Measurements from ENCODE around the gene CHSY3.
"Not testable (repeated sequence)": the region's sequence is repeated elsewhere in the genome, so short reads cannot be mapped to it uniquely, and the experiment has no call there.

The CHSY3 gene

DNA sequence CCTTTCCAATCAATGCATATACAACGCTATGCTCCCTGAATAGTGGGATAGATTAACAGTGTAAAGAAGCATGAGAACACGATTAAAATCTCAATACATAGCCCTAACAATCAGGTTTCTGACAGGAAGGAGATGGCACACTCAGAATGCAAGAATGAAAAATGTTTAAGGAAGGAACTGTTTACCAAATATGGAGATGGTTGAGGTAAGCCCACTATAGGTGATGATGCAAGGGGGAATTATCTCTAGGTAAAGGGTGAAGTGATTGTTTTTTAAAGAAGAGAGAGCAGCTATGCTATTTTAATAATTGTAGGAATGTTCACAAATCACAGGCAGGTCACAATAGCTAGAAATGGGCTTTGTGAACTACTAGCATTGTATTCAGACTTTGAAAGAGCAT is 302.4 kb downstream of the CHSY3 start:
- no peak overlapping the region for H3K4me3 ChIP-seq (replicated peaks; ENCODE audit: low read depth, low read length)
- TF ChIP-seq, protein P1, sequence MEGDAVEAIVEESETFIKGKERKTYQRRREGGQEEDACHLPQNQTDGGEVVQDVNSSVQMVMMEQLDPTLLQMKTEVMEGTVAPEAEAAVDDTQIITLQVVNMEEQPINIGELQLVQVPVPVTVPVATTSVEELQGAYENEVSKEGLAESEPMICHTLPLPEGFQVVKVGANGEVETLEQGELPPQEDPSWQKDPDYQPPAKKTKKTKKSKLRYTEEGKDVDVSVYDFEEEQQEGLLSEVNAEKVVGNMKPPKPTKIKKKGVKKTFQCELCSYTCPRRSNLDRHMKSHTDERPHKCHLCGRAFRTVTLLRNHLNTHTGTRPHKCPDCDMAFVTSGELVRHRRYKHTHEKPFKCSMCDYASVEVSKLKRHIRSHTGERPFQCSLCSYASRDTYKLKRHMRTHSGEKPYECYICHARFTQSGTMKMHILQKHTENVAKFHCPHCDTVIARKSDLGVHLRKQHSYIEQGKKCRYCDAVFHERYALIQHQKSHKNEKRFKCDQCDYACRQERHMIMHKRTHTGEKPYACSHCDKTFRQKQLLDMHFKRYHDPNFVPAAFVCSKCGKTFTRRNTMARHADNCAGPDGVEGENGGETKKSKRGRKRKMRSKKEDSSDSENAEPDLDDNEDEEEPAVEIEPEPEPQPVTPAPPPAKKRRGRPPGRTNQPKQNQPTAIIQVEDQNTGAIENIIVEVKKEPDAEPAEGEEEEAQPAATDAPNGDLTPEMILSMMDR (IDR thresholded peaks at IDR 0.05; ENCODE audit: insufficient read depth, low read length, poor library complexity, severe bottlenecking), result no peak
- DNase-seq (ENCODE audit: extremely low read depth, insufficient read length), result no peak
- H3K27me3 ChIP-seq (replicated peaks; ENCODE audit: control insufficient read depth, insufficient read depth, low read length), result no peaks in the 10 kb centered on the region
- H3K36me3 ChIP-seq (ENCODE audit: control insufficient read depth, insufficient read depth, low read length), result no peaks in the 10 kb centered on the region

GRCh38 chr5:130213607-130214006 is 309.3 kb downstream of the CHSY3 start:
- Histone ChIP-seq H3K36me3 (ENCODE audit: control insufficient read depth, insufficient read depth, low read length) (no peaks in the 10 kb centered on the region), H3K27me3 (replicated peaks; ENCODE audit: control insufficient read depth, insufficient read depth, low read length) (no peaks in the 10 kb centered on the region), H3K4me3 (replicated peaks; ENCODE audit: low read depth, low read length) (no peak overlapping the region)
- TF ChIP-seq, protein P1 (IDR thresholded peaks at IDR 0.05; ENCODE audit: insufficient read depth, low read length, poor library complexity, severe bottlenecking), result no peak
- DNase-seq (ENCODE audit: extremely low read depth, insufficient read length), result no peak

- Histone ChIP-seq H3K36me3 (ENCODE audit: control insufficient read depth, insufficient read depth, low read length) (no peaks in the 10 kb centered on the region), H3K27me3 (replicated peaks; ENCODE audit: control insufficient read depth, insufficient read depth, low read length) (no peaks in the 10 kb centered on the region), H3K4me3 (replicated peaks; ENCODE audit: low read depth, low read length) (no peak overlapping the region)
- TF ChIP-seq, protein P1 (IDR thresholded peaks at IDR 0.05; ENCODE audit: insufficient read depth, low read length, poor library complexity, severe bottlenecking), result no peak
- no peak for DNase-seq (ENCODE audit: extremely low read depth, insufficient read length)
These were observed 312.0 kb downstream of the CHSY3 start for GRCh38 chr5:130216286-130216685.

DNA sequence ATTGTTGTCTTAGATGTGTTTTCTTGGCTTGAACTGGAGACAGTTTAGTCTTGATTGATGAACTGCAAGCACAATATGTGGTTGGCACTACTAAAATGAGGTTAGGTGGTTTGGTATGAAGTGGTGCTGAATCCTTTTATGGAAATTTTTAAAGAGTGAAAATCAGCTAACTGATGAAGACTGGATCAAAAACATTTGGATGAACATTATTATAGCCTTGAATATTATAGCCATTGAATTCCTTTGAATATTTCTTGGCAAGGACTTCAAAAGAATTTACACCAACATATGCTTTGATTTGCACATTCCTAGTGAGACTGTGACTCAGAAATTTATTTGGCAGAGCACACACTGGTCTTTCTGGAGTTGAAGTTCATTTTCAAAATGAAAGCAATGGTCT is 318.3 kb downstream of the CHSY3 start:
- H3K4me3 ChIP-seq (replicated peaks; ENCODE audit: low read depth, low read length), result no peak overlapping the region
- TF ChIP-seq, protein P1 (IDR thresholded peaks at IDR 0.05; ENCODE audit: insufficient read depth, low read length, poor library complexity, severe bottlenecking), result no peak
- DNase-seq (ENCODE audit: extremely low read depth, insufficient read length), result no peak
- no peaks in the 10 kb centered on the region for H3K27me3 ChIP-seq (replicated peaks; ENCODE audit: control insufficient read depth, insufficient read depth, low read length)
- no peaks in the 10 kb centered on the region for H3K36me3 ChIP-seq (ENCODE audit: control insufficient read depth, insufficient read depth, low read length)

- not testable (repeated sequence) for H3K36me3 ChIP-seq (ENCODE audit: control insufficient read depth, insufficient read depth, low read length); DNase-seq (ENCODE audit: extremely low read depth, insufficient read length); H3K4me3 ChIP-seq (replicated peaks; ENCODE audit: low read depth, low read length); H3K27me3 ChIP-seq (replicated peaks; ENCODE audit: control insufficient read depth, insufficient read depth, low read length)
These were observed 322.3 kb downstream of the CHSY3 start for GRCh38 chr5:130226556-130226955.

DNA sequence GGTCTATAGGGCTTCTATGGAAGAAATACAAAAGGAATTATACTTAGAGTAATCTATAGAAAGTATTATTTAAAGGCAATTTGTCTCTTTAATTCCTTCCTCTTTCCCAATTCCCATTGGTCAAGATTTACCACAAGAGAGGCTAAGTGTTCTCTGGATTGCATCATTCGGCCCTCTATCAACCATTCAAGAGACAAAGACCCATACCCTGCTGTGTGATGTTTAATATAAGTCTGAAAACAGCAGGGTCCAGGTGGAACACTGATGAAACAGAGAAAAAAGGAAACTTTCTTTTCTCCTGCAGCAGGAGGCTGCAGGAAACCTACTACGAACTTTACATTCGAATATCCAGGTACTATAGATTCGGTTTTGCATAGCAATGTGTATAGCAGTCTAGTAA is 323.4 kb downstream of the CHSY3 start:
- Histone ChIP-seq H3K4me3 (replicated peaks; ENCODE audit: low read depth, low read length) (no peak overlapping the region), H3K36me3 (ENCODE audit: control insufficient read depth, insufficient read depth, low read length) (no peaks in the 10 kb centered on the region), H3K27me3 (replicated peaks; ENCODE audit: control insufficient read depth, insufficient read depth, low read length) (no peaks in the 10 kb centered on the region)
- TF ChIP-seq, protein P1 (IDR thresholded peaks at IDR 0.05; ENCODE audit: insufficient read depth, low read length, poor library complexity, severe bottlenecking), result no peak
- no peak for DNase-seq (ENCODE audit: extremely low read depth, insufficient read length)

All from GM06990 (cell line).